ENCODE measurements around the gene HS3ST1.

HS3ST1 gene

DNA sequence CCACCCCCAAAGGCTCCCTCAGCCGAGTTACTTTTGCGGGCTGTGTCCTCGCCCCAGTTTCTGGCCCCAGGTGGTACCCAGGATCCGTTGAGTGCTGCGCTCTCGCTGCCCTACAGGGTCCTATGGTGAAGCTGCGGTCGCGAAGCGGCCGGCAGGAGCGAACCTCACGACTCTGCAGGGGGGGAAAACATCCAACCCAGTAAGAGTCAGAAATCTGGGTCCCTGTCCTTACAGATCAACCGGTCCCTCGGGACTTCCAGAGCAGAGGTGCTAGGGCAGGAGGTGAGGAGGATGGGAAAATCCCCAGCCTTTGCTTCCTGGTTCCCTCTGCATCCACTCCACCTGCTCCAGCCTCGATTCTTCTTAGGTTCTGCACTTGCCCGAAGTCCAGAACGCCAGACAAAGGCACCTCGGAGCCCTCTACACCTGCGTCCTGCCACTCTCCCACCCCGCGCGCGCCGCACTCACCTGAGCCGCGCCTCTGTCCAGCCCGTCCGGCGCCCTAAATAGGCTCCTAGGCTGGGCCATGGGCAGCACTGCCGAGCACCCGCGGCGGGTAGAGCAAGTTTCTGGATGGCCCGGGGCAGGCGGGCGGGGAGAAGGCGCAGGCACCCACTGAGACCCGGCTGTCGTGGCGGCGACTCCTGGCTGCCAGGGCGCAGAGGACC lies at the start of gene HS3ST1:
HS3ST1 (minus strand) TSS at position 664 of the 668 bp plus-strand sequence. CDS start 28,889 bp downstream, outside the sequence.
- FAIRE-seq: no peak

DNA sequence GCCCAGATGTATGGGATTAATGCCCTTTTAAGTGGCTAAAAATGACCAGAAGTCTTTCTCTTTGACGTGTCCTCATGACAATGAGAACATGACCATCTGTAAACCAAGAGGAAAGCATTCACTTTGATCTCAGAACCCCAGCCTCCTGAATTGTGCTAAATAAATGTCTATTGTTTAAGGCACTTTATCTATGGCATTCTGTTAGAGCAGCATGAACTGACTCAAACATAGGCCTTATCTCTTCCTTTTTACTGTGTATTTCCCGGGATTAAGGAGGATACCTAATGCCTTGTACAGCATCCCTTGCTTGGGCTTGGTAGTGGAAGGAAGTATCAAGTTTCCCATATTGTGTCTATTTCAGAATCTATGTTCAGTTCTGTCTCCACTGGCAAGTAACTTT lies 47.2 kb upstream of the HS3ST1 start:
- no peak for FAIRE-seq

DNA sequence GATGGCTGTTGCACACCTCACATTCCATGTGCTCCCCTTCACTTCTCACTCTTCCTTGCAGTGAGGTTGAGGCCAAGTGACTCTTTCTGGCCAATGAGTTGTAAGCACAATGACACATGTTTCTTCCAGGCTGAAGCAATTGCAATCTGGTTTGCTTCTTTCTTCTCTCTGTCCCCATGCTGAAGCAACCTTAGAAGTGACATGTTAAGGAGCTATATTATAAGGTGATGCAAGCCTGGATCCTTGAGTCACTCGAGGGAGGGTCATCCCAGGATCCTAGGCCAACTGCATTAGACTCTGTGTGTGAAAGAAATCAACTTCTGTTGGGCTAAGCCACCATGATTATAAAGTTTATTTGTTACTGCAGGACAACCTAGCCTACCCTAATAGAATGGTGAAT lies 45.5 kb upstream of the HS3ST1 start:
- no peak for FAIRE-seq

GRCh38 chr4:11472535-11472934 lies 43.8 kb upstream of the HS3ST1 start:
- FAIRE-seq: no peak

DNA sequence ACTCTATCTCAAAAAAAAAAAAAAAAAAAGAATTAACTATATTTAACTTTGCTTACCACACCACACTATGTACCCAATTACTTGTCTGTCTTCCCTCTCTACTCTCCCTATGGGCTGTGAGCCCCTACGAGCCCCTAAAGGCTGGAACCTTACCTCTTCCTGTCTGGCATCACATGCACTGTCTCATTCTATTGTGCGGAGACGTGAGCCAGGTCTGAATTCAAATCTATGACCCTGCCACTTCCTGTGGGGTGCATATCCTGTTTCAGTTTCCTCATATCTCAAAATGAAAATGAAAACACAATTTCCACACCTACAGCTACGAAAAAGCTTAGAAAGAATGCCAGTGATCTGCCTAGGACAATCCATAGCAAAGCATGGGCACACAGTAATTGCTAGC lies 42.9 kb upstream of the HS3ST1 start:
- no peak for FAIRE-seq

GRCh38 chr4:11471046-11471441 lies 42.4 kb upstream of the HS3ST1 start:
- FAIRE-seq: no peak

DNA sequence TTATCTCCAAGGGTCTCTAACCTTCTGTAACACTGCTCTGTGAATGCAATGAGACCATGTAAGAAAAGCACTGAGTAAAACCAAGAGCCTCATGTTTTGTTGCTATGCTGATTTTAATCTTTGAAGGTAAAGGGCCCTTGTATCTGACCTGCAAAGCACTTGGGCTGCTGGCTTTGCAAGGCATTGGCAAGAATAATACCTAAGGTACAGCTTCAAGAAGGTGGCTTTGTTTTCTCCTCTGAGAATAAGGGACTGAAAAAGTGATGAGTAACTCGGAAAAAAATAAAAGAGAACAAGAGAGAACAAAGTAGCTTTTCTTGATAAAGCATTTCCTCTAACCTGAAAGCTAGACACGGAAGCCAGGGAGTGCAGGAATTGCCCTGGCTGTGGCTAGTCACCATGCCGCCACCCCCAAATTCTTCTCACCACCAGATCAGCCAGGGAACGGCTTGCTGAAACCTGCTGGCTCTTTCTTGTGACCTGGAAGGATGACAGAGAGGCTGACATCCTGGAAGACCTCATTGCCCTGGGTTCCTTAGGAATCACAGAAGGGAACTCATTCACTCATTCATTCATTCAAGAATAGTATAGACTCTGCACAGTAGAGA lies 41.8 kb upstream of the HS3ST1 start:
- FAIRE-seq: no peak

GRCh38 chr4:11469650-11470437 lies 41.1 kb upstream of the HS3ST1 start:
- no peak for FAIRE-seq

DNA sequence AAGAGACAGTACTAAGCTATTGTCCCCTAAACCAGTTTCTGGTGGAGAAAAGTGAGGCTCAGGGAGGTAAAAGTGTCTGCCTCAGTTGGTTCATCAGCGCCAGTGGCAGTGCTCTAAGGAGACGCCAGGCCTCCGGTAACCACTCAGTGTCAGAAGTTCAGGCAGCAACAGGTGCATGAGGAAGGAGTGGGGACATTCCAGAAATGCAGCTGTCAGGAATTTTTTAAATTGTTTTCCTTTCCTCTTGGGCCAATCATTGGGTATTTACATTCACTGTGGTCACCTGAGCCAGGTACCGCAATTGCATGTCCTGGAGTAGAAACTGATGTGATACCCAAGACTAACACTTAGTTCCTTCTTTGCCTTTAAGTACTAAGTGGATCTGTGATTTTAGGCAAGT lies 40.2 kb upstream of the HS3ST1 start:
- no peak for FAIRE-seq

GRCh38 chr4:11467931-11468330 lies 39.2 kb upstream of the HS3ST1 start:
- FAIRE-seq: no peak

- no peak for FAIRE-seq
Observed at GRCh38 chr4:11463707-11464106, 35.0 kb upstream of the HS3ST1 start.

- FAIRE-seq: no peak
Observed at GRCh38 chr4:11456401-11456800, 27.7 kb upstream of the HS3ST1 start.

GRCh38 chr4:11455201-11455835 lies 26.6 kb upstream of the HS3ST1 start:
- no peak for FAIRE-seq

GRCh38 chr4:11451716-11452115 lies 23.0 kb upstream of the HS3ST1 start:
- FAIRE-seq: no peak

GRCh38 chr4:11446155-11446811 lies 17.6 kb upstream of the HS3ST1 start:
- FAIRE-seq: no peak

- no peak for FAIRE-seq
Observed at GRCh38 chr4:11441194-11441556, 12.5 kb upstream of the HS3ST1 start.

- FAIRE-seq: no peak
Observed at GRCh38 chr4:11440481-11441193, 11.9 kb upstream of the HS3ST1 start.

DNA sequence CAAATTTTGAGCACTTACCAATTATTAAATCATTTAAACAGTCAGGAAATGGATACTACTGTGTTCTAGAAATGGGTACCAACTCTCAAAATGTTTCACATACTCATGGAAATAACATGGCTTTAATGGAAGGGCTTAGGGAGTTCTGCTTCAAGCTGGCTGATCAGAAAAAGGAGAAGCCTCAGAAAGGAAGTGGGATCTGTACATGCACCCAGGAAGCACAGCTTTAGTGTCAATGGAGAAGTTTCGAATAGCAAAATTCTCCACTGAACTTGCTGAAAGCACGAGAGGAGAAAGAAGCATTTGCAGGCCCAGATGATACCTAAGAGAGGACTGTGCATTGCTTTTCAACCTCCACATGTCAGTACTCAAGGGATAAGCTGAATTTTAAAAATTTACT lies 11.1 kb upstream of the HS3ST1 start:
- no peak for FAIRE-seq

- FAIRE-seq: no peak
Observed at GRCh38 chr4:11438647-11439046, 10.0 kb upstream of the HS3ST1 start.

GRCh38 chr4:11436673-11437072 lies 8.0 kb upstream of the HS3ST1 start:
- FAIRE-seq: no peak

DNA sequence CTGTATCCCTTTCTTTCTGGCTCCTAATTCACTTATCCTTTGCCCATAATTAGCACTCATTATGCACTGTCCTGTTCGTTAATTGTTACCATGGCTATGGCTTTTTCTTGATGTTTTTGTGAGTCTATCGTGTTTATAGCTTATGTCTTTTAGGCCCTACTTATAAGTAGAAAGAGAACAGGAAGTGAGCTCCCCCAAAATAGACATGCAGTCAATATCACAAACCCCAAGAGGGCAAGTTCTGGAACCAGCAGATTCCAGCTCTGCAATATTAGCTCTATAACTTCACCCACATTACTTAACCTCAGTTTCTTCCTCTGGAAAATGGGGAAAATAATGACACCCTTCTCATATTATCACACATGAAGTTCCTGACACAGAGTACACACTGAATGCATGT lies 7.4 kb upstream of the HS3ST1 start:
- FAIRE-seq: no peak

GRCh38 chr4:11435557-11435956 lies 6.9 kb upstream of the HS3ST1 start:
- FAIRE-seq: no peak

DNA sequence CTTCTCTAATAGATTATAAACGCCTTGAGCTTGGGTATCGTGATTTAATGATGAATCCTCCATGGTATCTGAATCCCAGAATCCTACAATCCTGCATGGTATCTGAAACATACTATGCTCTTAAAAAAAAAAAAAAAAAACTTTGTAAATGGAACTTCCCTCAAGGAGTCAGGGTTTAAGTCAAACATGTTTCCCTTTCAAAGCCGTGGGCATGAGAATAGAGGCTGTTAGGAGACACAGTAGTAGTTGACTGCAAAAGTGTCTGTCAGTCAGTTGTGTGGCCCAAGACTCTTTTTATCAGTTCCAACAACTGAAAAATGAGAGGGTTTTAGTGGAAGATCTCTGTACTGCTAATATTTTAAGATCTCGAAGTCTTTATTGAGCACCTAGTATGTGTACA lies 2.4 kb upstream of the HS3ST1 start:
- FAIRE-seq: no peak

Data from G401.6 (cell line).